Urinary bladder (tissue), 4 donors: ENCODE measurements around the gene UIMC1. TPM values are rescaled to one million over a fixed set of nuclear protein-coding genes. Genes with fewer than 3 reads are reported as not detected.
"Not testable (repeated sequence)": the region's sequence is repeated elsewhere in the genome, so short reads cannot be mapped to it uniquely, and the experiment has no call there.

Source experiments
- DNase-seq: peaks from one replicate; pipeline ENCODE4 v3.0.0-alpha.2; 2015; ENCODE audit errors: extremely low spot score
- H3K27ac ChIP-seq: one replicate; pipeline ENCODE4 v1.5.1; 2013; ENCODE audit warnings: low read depth, mild to moderate bottlenecking, moderate library complexity
- H3K36me3 ChIP-seq: one replicate; pipeline ENCODE4 v1.6.1; 2013; ENCODE audit warnings: mild to moderate bottlenecking, moderate library complexity; ENCODE audit not compliant: insufficient read depth
- H3K4me1 ChIP-seq: one replicate; pipeline ENCODE4 v1.6.1; 2013; ENCODE audit warnings: mild to moderate bottlenecking, moderate library complexity; ENCODE audit not compliant: insufficient read depth
- H3K4me3 ChIP-seq: one replicate; pipeline ENCODE4 v1.5.1; 2013; ENCODE audit warnings: low read depth, low read length
- WGBS: extraction: QIAGEN DNeasy Blood & Tissue Kit; methylation state at CpG from one replicate; pipeline ENCODE4 v1.1.7; 2013; 5-methylcytosine and 5-hydroxymethylcytosine counted together
- polyA plus RNA-seq: library from polyadenylated mRNA; stranded (reverse); fragments of 200-250 nt; gene quantifications from one replicate; pipeline ENCODE4 v1.2.3, GENCODE V29; 2013
- total RNA-seq: library from RNA; depleted of rRNA; stranded (reverse); fragments of >200 nt; gene quantifications from one replicate; pipeline ENCODE4 v1.2.3, GENCODE V29; 2014
- donor health status: healthy with polysubstance abuse.
- donor health status: healthy.

Gene UIMC1
- total and polyA plus RNA-seq, 2 donors, result 36.3 to 48.9 TPM

- 90% methylated on average over 5 of the region's 5 CpGs for WGBS
- Histone ChIP-seq H3K4me3 (no peak overlapping the region), H3K27ac (no peak overlapping the region), H3K36me3 (no peaks in the 10 kb centered on the region), H3K4me1 (peaks cover 5% of the 10 kb centered on the region)
- DNase-seq, result no peak
These were observed 9.8 kb downstream of the UIMC1 start for GRCh38 chr5:176996780-176997179.

- DNase-seq, result no peak
- Histone ChIP-seq H3K4me1 (peaks cover 5% of the 10 kb centered on the region), H3K4me3 (no peak overlapping the region), H3K27ac (peak overlapping the region; percentile 23), H3K36me3 (no peaks in the 10 kb centered on the region)
- WGBS, result 29% methylated on average over 4 of the region's 4 CpGs
These were observed 10.4 kb downstream of the UIMC1 start for GRCh38 chr5:176995896-176996767.

- H3K4me1 ChIP-seq, result peaks cover 5% of the 10 kb centered on the region
- H3K4me3 ChIP-seq, result no peak overlapping the region
- 95% methylated on average over 3 of the region's 3 CpGs for WGBS
- no peaks in the 10 kb centered on the region for H3K36me3 ChIP-seq
- DNase-seq, result no peak
- no peak overlapping the region for H3K27ac ChIP-seq
These were observed 11.5 kb downstream of the UIMC1 start for GRCh38 chr5:176995122-176995490.

GRCh38 chr5:176994460-176995121, 12.0 kb downstream of the UIMC1 start:
- H3K4me3 ChIP-seq, result no peak overlapping the region
- DNase-seq, result no peak
- WGBS, result 87% methylated on average over 7 of the region's 7 CpGs
- H3K36me3 ChIP-seq, result no peaks in the 10 kb centered on the region
- H3K4me1 ChIP-seq, result peaks cover 5% of the 10 kb centered on the region
- H3K27ac ChIP-seq, result no peak overlapping the region

- WGBS, result 69% methylated on average over 3 of the region's 3 CpGs
- DNase-seq, result not testable (repeated sequence)
These were observed 13.5 kb downstream of the UIMC1 start for GRCh38 chr5:176993081-176993480.

GRCh38 chr5:176987583-176987982, 19.0 kb downstream of the UIMC1 start:
- no peak overlapping the region for H3K27ac ChIP-seq
- WGBS, result 93% methylated on average over 3 of the region's 3 CpGs
- DNase-seq, result no peak
- H3K4me3 ChIP-seq, result no peak overlapping the region
- H3K4me1 ChIP-seq, result no peaks in the 10 kb centered on the region
- no peaks in the 10 kb centered on the region for H3K36me3 ChIP-seq

More at GRCh38 chr5:176993081-176993480, 13.5 kb downstream of the UIMC1 start:
- H3K36me3 ChIP-seq, H3K4me3 ChIP-seq, H3K27ac ChIP-seq, H3K4me1 ChIP-seq: not testable (repeated sequence)

GRCh38 chr5:176986280-176986679, 20.3 kb downstream of the UIMC1 start:
- DNase-seq, result no peak
- H3K4me1 ChIP-seq, result no peaks in the 10 kb centered on the region
- WGBS, result 98% methylated on average over 2 of the region's 2 CpGs

GRCh38 chr5:176985516-176985915, 21.1 kb downstream of the UIMC1 start:
- no peak for DNase-seq
- no peaks in the 10 kb centered on the region for H3K36me3 ChIP-seq
- H3K27ac ChIP-seq, result no peak overlapping the region
- WGBS, result 90% methylated on average over 2 of the region's 2 CpGs
- no peaks in the 10 kb centered on the region for H3K4me1 ChIP-seq
- no peak overlapping the region for H3K4me3 ChIP-seq

More at GRCh38 chr5:176986280-176986679, 20.3 kb downstream of the UIMC1 start:
- no peak overlapping the region for H3K4me3 ChIP-seq
- no peak overlapping the region for H3K27ac ChIP-seq
- H3K36me3 ChIP-seq, result no peaks in the 10 kb centered on the region

GRCh38 chr5:176984176-176984575, 22.4 kb downstream of the UIMC1 start:
- not testable (repeated sequence) for H3K4me1 ChIP-seq, H3K36me3 ChIP-seq, H3K27ac ChIP-seq, DNase-seq, H3K4me3 ChIP-seq
- WGBS, result 99% methylated on average over 28 of the region's 28 CpGs

GRCh38 chr5:176983593-176983992, 23.0 kb downstream of the UIMC1 start:
- not testable (repeated sequence) for H3K4me1 ChIP-seq, H3K27ac ChIP-seq, H3K4me3 ChIP-seq, DNase-seq, H3K36me3 ChIP-seq
- WGBS, result 95% methylated on average over 21 of the region's 21 CpGs

- H3K27ac ChIP-seq, H3K4me1 ChIP-seq, DNase-seq, H3K4me3 ChIP-seq, H3K36me3 ChIP-seq: not testable (repeated sequence)
- WGBS, result 83% methylated on average over 13 of the region's 13 CpGs
These were observed 23.5 kb downstream of the UIMC1 start for GRCh38 chr5:176983112-176983511.

- no peaks in the 10 kb centered on the region for H3K4me1 ChIP-seq
- H3K27ac ChIP-seq, result no peak overlapping the region
- DNase-seq, result no peak
- 81% methylated on average over 7 of the region's 7 CpGs for WGBS
- H3K36me3 ChIP-seq, result no peaks in the 10 kb centered on the region
- H3K4me3 ChIP-seq, result no peak overlapping the region
These were observed 25.8 kb downstream of the UIMC1 start for GRCh38 chr5:176980818-176981217.

GRCh38 chr5:176979669-176980068, 26.9 kb downstream of the UIMC1 start:
- WGBS, result 84% methylated on average over 3 of the region's 3 CpGs
- Histone ChIP-seq H3K27ac (no peak overlapping the region), H3K4me3 (no peak overlapping the region), H3K4me1 (no peaks in the 10 kb centered on the region), H3K36me3 (no peaks in the 10 kb centered on the region)
- DNase-seq, result no peak

GRCh38 chr5:176965633-176966032, 40.9 kb downstream of the UIMC1 start:
- H3K4me1 ChIP-seq, result no peaks in the 10 kb centered on the region
- no peak overlapping the region for H3K27ac ChIP-seq
- no peak for DNase-seq
- 35% methylated on average over 1 of the region's 1 CpG for WGBS
- H3K4me3 ChIP-seq, result no peak overlapping the region
- peaks cover 3% of the 10 kb centered on the region for H3K36me3 ChIP-seq
